Natural killer cell (primary cell): ENCODE measurements around the gene CPZ. TPM values are rescaled to one million over a fixed set of nuclear protein-coding genes. Genes with fewer than 3 reads are reported as not detected.

Experiments used
- ATAC-seq, 3 donors: fragments of 150-1000 bp in 2 of 3; fragments of 200-7000 bp in 1 of 3; cut with Tn5 transposase; 1 replicate in 1 of 3; 2 replicates in 2 of 3; pipeline ENCODE4 v1.10.0; 2021; ENCODE audit warnings: mild to moderate bottlenecking in 2 of 3, moderate library complexity in 2 of 3
- DNase-seq, 2 donors: peaks; one replicate each; pipeline versions ENCODE4 v3.0.0 to v3.0.0-alpha.2; 2013 to 2021; ENCODE audit warnings: mixed read lengths in 1 of 2
- H3K27ac ChIP-seq: one replicate; pipeline ENCODE4 v1.5.1; 2013; ENCODE audit warnings: mild to moderate bottlenecking, low read length
- H3K27me3 ChIP-seq: one replicate; pipeline ENCODE4 v1.6.1; 2013; ENCODE audit warnings: low read length; ENCODE audit not compliant: control insufficient read depth, insufficient read depth
- H3K36me3 ChIP-seq: one replicate; pipeline ENCODE4 v1.6.1; 2013; ENCODE audit warnings: low read length; ENCODE audit not compliant: control insufficient read depth, insufficient read depth
- H3K4me1 ChIP-seq: one replicate; pipeline ENCODE4 v1.6.1; 2013; ENCODE audit warnings: low read length; ENCODE audit not compliant: control insufficient read depth, insufficient read depth
- H3K4me3 ChIP-seq: one replicate; pipeline ENCODE4 v1.5.1; 2013; ENCODE audit warnings: low read length
- H3K9me3 ChIP-seq: one replicate; pipeline ENCODE4 v1.6.1; 2013; ENCODE audit warnings: low read length; ENCODE audit not compliant: control insufficient read depth, insufficient read depth
- H3K27ac Mint-ChIP-seq, 2 donors: one replicate each; pipeline ENCODE4 v1.8.0; 2022; ENCODE audit warnings: mild to moderate bottlenecking in 2 of 2, mixed read lengths in 2 of 2, moderate library complexity in 1 of 2
- H3K27me3 Mint-ChIP-seq, 2 donors: one replicate each; pipeline ENCODE4 v1.8.0; 2022; ENCODE audit warnings: low read depth in 2 of 2, mixed read lengths in 2 of 2
- H3K36me3 Mint-ChIP-seq: one replicate; pipeline ENCODE4 v1.8.0; 2022; ENCODE audit warnings: mixed read lengths
- H3K4me1 Mint-ChIP-seq, 2 donors: one replicate each; pipeline ENCODE4 v1.8.0; 2022; ENCODE audit warnings: mixed read lengths in 2 of 2
- H3K4me3 Mint-ChIP-seq: one replicate; pipeline ENCODE4 v1.8.0; 2022; ENCODE audit warnings: mild to moderate bottlenecking, moderate library complexity, mixed read lengths
- H3K9me3 Mint-ChIP-seq, 2 donors: one replicate each; pipeline ENCODE4 v1.8.0; 2022; ENCODE audit warnings: mixed read lengths in 2 of 2
- WGBS: methylation state at CpG from one replicate; pipeline ENCODE4 v1.1.7; 2013; ENCODE audit warnings: missing lambda C conversion rate; ENCODE audit not compliant: insufficient coverage; 5-methylcytosine and 5-hydroxymethylcytosine counted together
- intact Hi-C: fragments of 100-400 bp; cut with micrococcal nuclease; formaldehyde crosslinking; loops from one replicate; pipeline ENCODE4 v1.14.2; 2022
- total RNA-seq, 4 donors: library from RNA; stranded (reverse); fragments of 120-200 nt in 1 of 4; gene quantifications; one replicate each; pipeline versions ENCODE4 v1.2.3 to v1.2.4, GENCODE V29; 2013 to 2022
- TF ChIP-seq, protein P1 (sequence below): fragments of 200-600 bp; IDR thresholded peaks from one replicate; pipeline ENCODE4 v1.8.0; 2022; ENCODE audit warnings: antibody characterized with exemption

The CPZ gene
- not detected for total RNA-seq
- total RNA-seq (2013), result not detected

GRCh38 chr4:8592366-8593263 lies at the start of gene CPZ:
Gene CPZ (plus strand): TSS chr4:8592765. CDS start chr4:8592834, 69 bp downstream.
- Histone ChIP-seq H3K27ac (no peak within 1 kb of the TSS), H3K27me3 (peaks cover 8% of the 10 kb centered on the region), H3K9me3 (no peaks in the 10 kb centered on the region), H3K4me1 (no peaks in the 10 kb centered on the region), H3K36me3 (no peaks in the 10 kb centered on the region), H3K4me3 (no peak within 1 kb of the TSS)
- no peak for ATAC-seq
- intact Hi-C loops, result no loop called here
- no peaks in the 10 kb centered on the region for H3K9me3 Mint-ChIP-seq
- H3K4me3 Mint-ChIP-seq, result no peak within 1 kb of the TSS
- H3K27me3 Mint-ChIP-seq, result peaks cover 27 to 30% of the 10 kb centered on the region in 2 donors
- no peak for DNase-seq
- H3K4me1 Mint-ChIP-seq, result no peaks in the 10 kb centered on the region
- TF ChIP-seq, protein P1, sequence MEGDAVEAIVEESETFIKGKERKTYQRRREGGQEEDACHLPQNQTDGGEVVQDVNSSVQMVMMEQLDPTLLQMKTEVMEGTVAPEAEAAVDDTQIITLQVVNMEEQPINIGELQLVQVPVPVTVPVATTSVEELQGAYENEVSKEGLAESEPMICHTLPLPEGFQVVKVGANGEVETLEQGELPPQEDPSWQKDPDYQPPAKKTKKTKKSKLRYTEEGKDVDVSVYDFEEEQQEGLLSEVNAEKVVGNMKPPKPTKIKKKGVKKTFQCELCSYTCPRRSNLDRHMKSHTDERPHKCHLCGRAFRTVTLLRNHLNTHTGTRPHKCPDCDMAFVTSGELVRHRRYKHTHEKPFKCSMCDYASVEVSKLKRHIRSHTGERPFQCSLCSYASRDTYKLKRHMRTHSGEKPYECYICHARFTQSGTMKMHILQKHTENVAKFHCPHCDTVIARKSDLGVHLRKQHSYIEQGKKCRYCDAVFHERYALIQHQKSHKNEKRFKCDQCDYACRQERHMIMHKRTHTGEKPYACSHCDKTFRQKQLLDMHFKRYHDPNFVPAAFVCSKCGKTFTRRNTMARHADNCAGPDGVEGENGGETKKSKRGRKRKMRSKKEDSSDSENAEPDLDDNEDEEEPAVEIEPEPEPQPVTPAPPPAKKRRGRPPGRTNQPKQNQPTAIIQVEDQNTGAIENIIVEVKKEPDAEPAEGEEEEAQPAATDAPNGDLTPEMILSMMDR, result no peak
- whole genome bisulfite sequencing, result 4% methylated on average over 58 of the region's 58 CpGs
- no peaks in the 10 kb centered on the region for H3K36me3 Mint-ChIP-seq
- H3K27ac Mint-ChIP-seq, result no peak within 1 kb of the TSS

- intact Hi-C loops, result no loop called here
- no peaks in the 10 kb centered on the region for H3K36me3 Mint-ChIP-seq
- 91% methylated on average over 16 of the region's 16 CpGs for WGBS
Observed at GRCh38 chr4:8542776-8543525, 49.6 kb upstream of the CPZ start.

GRCh38 chr4:8543623-8544022 lies 48.9 kb upstream of the CPZ start:
- no peak for DNase-seq
- H3K27ac Mint-ChIP-seq, result no peak overlapping the region
- H3K36me3 ChIP-seq, result no peaks in the 10 kb centered on the region
- no peak overlapping the region for H3K4me3 Mint-ChIP-seq
- intact Hi-C loops, result no loop called here
- no peak for ATAC-seq
- H3K9me3 Mint-ChIP-seq, result no peaks in the 10 kb centered on the region
- no peaks in the 10 kb centered on the region for H3K27me3 Mint-ChIP-seq
- no peak overlapping the region for H3K27ac ChIP-seq
- H3K27me3 ChIP-seq, result no peaks in the 10 kb centered on the region
- no peaks in the 10 kb centered on the region for H3K4me1 Mint-ChIP-seq
- no peaks in the 10 kb centered on the region for H3K4me1 ChIP-seq
- no peaks in the 10 kb centered on the region for H3K9me3 ChIP-seq
- TF ChIP-seq, protein P1, result no peak
- 71% methylated on average over 10 of the region's 10 CpGs for WGBS
- no peak overlapping the region for H3K4me3 ChIP-seq
- H3K36me3 Mint-ChIP-seq, result no peaks in the 10 kb centered on the region

More at GRCh38 chr4:8542776-8543525, 49.6 kb upstream of the CPZ start:
- Mint-ChIP-seq H3K4me3 (no peak overlapping the region), H3K27ac (no peak overlapping the region), H3K9me3 (no peaks in the 10 kb centered on the region), H3K4me1 (no peaks in the 10 kb centered on the region), H3K27me3 (no peaks in the 10 kb centered on the region)
- ATAC-seq (no peak), DNase-seq (no peak)
- no peaks in the 10 kb centered on the region for H3K4me1 ChIP-seq
- H3K36me3 ChIP-seq, result no peaks in the 10 kb centered on the region
- H3K9me3 ChIP-seq, result no peaks in the 10 kb centered on the region
- H3K27me3 ChIP-seq, result no peaks in the 10 kb centered on the region
- TF ChIP-seq, protein P1, result no peak
- H3K27ac ChIP-seq, result no peak overlapping the region
- no peak overlapping the region for H3K4me3 ChIP-seq
